Stimulated activated CD8-positive, alpha-beta memory T cell treated with anti-CD3 and anti-CD28 coated beads, Interleukin-15, amount 100 ng/mL, for 4 hours (primary cell): Measurements from ENCODE around the gene NFU1.
A peak's percentile ranks its signal among the peaks of the same experiment; 100 is the strongest.

ENCODE experiments used
- DNase-seq, 2 donors: peaks; one replicate each; pipeline ENCODE4 v3.0.0-alpha.2; 2020; ENCODE audit warnings: low read depth in 2 of 2

The NFU1 gene

GRCh38 chr2:69436938-69437750 lies at the start of gene NFU1:
NFU1 (minus strand) TSS chr2:69437435; CDS start chr2:69437422, 13 bp downstream.
- DNase-seq = peak; percentile 68 to 77

GRCh38 chr2:69483696-69484095 lies 46.5 kb upstream of the NFU1 start:
- DNase-seq = no peak

DNA sequence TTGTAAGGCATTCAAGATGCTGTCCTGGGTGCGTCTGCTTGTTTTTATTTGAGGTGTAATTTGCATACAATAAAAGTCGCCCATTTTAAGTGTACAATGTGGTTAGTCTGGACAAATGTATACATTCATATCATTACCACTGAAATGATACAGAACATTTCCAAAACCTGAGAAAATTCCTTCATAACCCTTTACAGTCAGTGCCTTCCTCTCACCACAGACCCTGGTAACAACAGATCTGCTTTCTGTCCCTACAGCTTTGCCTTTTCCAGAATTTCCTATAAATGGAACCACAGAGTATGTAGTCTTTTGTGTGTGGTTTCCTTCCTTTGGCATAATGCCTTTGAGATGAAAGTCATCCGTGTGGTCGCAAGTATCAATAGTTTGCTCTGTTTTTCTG lies 45.8 kb upstream of the NFU1 start:
- no peak for DNase-seq

DNA sequence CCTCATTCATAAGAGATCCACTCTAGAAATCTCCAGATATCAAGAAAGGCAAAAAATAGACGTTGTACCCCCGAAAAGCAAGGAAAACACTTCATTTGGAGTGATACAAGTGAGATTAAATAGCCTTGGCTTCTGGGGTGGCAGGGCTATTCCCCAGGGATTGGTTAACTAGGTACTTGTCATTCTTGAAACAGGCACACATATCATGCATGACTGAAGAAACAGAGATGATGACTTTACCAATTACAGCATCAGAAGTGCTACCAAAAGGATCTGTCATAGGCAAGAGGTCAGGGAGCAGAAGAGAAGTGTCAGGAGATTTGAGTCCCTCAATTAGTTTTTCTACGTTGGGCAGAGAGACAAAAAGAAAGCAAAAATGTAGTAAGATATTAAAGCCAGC lies 45.2 kb upstream of the NFU1 start:
- no peak for DNase-seq

- DNase-seq = no peak
These were observed 44.2 kb upstream of the NFU1 start for GRCh38 chr2:69481421-69481820.

- DNase-seq = no peak
These were observed 40.4 kb upstream of the NFU1 start for GRCh38 chr2:69477627-69478026.

DNA sequence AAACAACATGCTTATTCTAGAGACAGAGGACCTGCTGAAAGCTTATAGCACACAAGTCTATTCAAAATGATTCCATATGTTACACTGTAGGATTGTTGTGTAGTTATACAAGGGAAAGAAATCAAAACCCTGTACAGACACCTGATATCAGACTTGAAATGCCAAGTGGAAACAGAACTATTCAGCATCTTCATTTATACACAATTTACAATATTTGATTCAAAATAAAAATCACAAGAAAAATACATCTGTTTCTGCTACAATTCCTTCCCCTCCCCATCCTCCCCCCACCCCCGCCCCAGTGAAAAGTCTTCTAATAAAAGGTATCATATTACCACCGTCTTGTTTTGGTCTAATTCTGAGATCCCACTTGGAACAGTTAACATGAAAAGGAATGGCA lies 37.5 kb upstream of the NFU1 start:
- DNase-seq = no peak

GRCh38 chr2:69471793-69472192 lies 34.6 kb upstream of the NFU1 start:
- no peak for DNase-seq

DNA sequence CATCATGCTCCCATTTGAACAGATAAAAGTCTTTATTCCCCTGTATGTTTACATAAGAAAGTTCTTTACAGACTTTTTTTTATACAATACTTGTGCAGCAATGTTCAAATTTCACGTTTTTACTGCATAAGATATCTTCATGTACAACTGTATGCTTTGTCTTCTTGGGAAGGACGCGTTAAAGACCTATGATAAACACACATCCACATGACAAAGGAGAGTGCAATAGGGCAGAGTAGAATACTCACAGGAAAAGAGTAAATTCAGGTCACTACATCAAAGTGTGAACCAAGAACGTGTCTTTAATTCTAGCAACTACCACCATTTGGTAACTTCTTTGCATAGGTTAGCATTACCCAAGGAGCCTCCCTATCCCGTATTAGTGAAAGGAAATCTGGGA lies 33.7 kb upstream of the NFU1 start:
- no peak for DNase-seq

DNA sequence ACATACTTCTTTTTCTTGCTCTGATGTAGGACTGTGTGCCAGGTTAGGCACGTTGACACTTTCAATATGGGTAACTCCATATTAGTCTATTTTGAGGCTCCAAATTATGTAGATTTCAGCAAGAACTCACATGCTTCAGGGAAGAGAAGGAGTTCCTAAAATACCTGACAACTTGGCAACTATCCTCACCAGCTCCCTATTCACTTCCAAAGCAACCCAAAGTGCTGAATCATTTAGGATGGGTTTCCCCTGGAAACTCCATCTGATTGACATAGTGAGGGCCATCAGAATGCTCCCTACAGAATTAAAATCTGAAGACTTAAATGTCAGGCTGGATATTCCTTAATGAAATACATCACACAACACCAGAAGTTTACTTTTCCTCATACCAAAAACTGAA lies 32.5 kb upstream of the NFU1 start:
- DNase-seq = no peak

DNA sequence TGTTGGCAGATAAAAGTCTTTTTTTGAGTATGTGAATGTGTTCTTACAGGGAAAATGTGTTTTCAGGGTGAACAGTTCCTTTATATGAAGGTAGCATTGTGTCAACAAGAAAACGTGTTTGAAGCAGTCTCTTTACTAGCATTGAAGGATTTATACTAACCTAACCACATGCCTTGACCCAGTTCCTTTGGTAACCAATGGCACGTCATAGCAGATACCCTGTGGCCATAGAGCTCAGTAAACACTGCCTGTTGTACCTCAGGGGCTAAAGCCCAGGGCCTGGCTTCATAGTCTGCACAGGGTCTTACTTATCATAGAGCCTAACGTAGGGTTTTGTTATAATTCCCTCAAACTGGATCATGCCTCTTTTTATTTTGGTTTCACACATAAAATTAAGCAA lies 32.1 kb upstream of the NFU1 start:
- DNase-seq = no peak

DNA sequence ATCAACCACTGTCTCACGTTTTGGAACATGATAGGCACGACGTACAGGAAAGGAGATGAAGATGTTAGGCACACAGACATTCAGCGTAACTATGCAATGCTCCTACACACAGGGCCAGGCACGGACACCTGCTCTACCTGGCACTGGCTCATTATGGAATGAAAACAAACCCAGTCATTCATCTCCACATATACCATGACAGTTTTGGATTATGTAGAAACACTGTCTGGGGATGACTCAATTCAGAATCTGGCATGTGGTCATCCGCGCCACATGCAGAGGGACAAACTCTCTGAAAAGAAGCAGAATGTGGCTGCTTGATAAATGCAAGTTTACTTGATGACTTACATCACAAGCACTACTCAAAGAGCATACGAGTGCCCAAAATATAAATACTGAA lies 29.5 kb upstream of the NFU1 start:
- no peak for DNase-seq

DNA sequence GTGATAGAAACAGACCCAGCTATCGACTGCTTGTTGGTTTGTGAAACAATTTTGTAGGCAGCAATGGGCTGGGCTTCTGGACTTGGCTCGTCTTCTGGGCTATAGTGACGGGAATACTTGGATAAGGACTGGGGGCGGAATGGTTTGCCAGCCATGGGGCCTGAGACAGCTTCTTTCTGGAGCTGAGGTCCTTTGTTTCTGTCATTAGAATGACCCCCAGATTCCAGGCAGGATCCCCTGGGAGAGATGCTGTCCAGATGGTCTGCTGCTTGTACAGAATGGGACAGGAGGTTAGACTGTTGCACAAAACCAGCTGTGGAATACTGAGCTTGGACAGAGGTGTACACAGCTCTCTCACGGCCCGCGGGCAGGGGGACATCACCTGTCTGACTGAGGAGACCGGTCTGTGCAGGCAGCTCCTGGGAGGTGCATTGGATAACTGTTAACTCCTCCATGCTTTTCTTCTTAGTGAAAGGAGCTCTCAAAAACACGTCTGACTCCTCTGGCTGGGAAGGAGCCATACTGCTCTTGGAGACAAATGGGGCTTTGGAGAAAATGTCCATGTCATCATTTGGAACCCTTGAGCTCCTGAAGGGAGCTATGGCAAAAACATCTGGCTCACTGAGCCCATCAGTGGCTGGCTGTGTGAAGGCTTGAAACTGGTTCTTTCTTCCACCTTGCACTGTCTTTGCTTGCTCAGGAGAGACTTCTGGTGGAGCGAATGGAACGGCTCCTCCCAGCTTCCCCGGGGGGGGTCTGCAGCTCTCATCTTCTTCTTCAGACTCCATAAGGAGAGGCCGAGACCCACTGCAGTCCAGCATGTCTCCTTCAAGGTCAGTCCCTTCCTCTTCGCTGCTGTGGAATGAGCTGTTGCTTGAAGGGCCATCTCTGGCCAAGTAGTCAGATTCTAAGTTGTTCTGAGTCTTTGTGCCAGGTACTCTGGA lies 28.6 kb upstream of the NFU1 start:
- no peak for DNase-seq

DNA sequence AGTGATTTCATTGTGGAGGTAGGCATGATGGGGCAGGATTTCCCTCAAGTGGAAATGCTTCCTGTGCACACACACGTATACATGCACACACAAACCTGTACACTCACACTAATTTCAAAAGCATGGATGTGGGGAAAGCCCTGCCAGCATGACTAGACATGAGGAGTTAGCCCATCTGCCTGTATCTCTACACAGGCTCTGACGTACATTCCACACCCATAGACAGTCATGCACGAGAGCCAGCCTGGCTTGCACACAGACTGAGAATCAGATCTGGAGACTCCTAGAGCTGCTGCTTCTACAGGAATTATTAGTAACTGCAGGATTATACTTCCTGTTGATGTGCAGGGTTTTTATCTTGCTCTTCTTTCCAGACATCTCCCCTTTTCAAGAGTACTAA lies 27.3 kb upstream of the NFU1 start:
- no peak for DNase-seq

- no peak for DNase-seq
These were observed 25.5 kb upstream of the NFU1 start for GRCh38 chr2:69462780-69463179.

DNA sequence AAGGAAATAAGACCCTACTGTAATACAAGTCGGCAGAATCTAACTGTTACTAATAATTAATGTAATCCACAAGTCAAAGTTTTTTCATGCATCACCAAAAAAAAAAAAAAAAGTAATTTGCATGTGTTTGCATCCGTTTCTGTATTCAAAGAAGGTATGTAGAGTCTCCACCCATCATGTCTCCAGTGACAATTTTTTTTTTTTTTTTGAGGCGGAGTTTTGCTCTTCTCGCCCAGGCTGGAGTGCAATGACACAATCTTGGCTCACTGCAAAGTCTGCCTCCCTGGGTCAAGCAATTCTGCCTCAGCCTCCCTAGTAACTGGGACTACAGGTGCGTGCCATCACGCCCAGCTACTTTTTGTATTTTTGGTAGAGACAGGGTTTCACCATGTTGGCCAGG lies 24.2 kb upstream of the NFU1 start:
- DNase-seq = no peak

DNA sequence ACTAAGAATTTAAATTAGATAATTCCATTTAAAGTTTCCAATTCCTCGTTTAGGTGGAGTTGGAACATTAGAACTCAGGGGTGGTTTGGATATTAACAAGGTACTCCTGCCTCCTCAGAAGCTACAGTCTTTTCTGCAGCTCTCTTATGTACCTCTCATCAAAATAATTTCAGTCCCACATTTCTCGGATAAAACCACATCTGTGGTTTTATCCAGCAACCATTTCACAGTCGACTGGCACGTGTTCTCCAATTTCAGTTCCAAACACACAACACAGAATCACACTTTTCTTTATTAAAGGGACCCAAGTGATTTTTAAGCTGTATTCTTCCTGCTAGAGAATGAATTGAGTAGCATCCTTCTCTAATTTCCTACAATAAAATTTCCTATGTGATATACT lies 22.7 kb upstream of the NFU1 start:
- DNase-seq = no peak

DNA sequence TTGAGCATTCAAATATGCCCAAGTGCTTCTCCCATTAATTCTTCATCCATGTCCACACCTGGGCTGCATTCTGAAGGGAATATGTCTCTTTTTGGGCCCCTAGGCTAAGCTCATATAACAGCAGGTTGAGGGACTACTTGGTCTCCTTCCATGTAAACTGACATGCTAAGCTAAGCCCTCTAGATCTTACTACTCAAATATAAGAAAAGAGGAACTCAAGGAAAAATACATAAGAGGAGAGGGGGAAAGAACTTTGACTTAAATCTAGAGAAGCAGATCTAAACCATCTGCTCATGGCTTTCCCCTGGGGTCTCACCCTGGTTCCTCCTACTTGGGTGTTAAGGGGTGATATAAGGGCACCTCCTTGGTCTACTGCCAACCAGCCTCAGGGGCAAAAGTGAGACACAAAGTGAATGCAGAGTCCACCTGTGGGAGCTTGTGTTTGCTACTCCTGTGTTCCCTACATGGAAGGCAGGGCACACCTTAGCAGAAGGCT lies 19.8 kb upstream of the NFU1 start:
- no peak for DNase-seq

DNA sequence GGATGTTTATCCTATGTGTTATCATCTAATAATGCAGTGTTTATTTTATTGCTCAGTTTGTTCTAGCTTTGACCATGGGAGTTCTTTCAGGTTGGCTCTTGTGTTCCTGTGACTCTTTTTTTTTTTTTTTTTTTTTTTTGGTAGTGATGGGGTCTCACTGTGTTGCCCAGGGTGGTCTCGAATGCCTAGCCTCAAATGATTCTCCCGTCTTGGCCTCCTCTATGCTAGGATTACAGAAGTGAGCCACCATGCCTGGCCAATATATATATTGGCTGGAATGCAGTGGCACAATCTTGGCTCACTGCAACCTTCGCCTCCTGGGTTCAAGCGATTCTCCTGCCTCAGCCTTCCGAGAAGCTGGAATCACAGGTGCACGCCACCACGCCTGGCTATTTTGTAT lies 18.9 kb upstream of the NFU1 start:
- no peak for DNase-seq

DNA sequence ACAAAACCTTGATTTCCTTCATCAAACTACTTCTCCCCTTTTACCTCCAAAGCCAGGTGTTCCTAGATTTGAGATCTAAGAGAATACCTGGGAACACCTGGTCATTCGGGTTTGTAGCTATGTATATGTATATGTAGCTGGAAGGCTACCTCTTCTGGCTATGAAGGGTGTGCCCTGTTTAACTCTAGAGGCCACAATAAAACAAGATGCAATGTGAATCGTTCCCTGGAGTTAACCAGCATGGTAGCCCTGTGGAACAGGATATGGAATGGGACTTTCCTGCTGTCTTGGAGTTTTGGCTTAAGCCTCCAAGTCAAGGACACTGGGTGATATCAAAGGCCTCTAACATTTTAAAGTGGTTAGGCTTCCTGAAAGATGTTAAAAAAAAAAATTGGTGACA lies 17.7 kb upstream of the NFU1 start:
- DNase-seq = no peak

GRCh38 chr2:69453475-69454129 lies 16.4 kb upstream of the NFU1 start:
- no peak for DNase-seq

DNA sequence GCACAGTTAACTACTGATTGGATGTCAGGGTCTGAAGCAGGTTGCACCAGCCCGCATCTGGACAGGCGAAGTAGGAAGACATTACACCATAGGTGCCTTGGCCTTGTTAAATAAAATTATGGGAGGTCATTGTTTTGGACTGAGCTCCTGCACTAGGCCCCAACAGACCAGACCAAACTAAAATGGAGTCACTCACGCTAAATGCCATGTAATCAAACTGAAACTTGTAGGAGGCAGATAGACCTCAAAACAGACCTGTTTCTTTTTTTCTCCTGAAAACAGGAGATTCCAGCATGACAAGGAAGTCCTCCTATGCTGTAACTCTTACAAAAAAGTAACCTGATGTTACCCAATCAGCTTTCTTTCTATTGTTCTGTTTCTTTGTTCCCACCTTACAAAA lies 15.5 kb upstream of the NFU1 start:
- no peak for DNase-seq
